GM23248 (cell line): Measurements from ENCODE around the gene SLIT3.

Source experiments
- EZH2 ChIP-seq: fragments of 200-600 bp; sonication (generic); IDR thresholded peaks from 2 replicates; pipeline ENCODE4 v1.6.1; 2018; ENCODE audit warnings: antibody characterized with exemption, mild to moderate bottlenecking; ENCODE audit not compliant: insufficient read depth, poor library complexity, severe bottlenecking
- EZH2phosphoT487 ChIP-seq: fragments of 200-600 bp; sonication (generic); IDR thresholded peaks from 2 replicates; pipeline ENCODE4 v1.6.1; 2018; ENCODE audit warnings: antibody characterized with exemption, moderate library complexity, mild to moderate bottlenecking, low read depth; ENCODE audit not compliant: insufficient read depth

- TF ChIP-seq EZH2phosphoT487, result no peak
- TF ChIP-seq EZH2, result no peak
Observed at GRCh38 chr5:169085636-169086035, 215.3 kb downstream of the SLIT3 start.
